GM19099 (cell line): ENCODE results near the gene GUCY1B1.

Experiments
- POLR2A ChIP-seq: IDR thresholded peaks from 3 replicates; pipeline ENCODE4 v1.6.1; 2011; ENCODE audit warnings: low read depth; ENCODE audit not compliant: insufficient read length; ENCODE audit errors: extremely low read depth

The GUCY1B1 gene

DNA sequence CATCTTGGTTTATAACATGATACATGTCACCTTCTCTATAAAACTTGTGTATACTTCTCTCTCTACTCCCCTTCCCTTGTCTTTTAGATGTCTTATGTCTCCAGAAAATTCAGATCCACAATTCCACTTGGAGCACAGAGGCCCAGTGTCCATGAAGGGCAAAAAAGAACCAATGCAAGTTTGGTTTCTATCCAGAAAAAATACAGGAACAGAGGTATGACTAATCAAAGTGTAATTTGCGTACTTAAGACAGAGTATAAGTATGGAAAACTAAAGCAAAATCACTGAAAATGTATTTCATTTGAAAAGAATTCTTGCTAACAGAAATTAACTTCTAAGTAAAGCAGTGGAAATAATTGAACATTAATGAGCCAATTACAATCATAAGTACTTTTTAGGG, 46.2 kb downstream of the GUCY1B1 start:
- TF ChIP-seq POLR2A = no peak

DNA sequence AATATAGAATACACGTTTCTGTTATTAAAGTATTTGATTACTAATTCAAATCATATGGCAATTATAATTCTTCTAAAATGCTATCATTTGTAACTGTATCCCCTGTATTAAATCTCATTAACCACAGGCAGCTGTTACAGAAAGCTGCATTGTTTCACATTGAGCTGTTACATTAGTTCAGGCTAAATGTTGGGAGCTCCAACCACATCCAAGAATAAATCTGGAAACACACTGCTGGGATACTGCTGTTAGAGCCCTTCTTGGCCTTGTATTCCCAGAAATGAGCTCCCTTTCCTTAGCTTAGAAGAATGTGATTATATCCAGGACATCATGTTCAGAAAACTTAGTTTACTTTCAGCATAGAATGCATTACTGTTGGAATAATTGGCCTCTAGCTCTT, 48.2 kb downstream of the GUCY1B1 start:
- no peak for TF ChIP-seq POLR2A

DNA sequence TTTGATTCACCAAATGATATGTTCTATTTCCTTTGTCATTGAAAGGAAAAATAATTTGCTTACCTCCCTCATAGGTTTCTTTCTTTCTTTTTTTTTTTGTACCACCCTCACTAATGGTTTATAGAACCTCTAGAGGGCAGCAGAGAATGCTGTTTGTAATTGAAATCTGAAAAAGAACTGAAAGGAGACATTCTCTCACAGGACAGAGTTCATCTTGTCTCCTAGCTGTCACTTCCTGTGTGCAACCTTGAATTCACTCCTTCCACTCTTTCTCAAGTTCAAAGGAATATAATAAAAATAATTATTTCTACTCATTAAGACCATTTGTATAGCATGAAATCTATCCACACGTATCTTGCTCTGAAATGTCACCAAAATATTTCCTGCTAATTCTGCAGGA, 51.0 kb downstream of the GUCY1B1 start:
- no peak for TF ChIP-seq POLR2A

DNA sequence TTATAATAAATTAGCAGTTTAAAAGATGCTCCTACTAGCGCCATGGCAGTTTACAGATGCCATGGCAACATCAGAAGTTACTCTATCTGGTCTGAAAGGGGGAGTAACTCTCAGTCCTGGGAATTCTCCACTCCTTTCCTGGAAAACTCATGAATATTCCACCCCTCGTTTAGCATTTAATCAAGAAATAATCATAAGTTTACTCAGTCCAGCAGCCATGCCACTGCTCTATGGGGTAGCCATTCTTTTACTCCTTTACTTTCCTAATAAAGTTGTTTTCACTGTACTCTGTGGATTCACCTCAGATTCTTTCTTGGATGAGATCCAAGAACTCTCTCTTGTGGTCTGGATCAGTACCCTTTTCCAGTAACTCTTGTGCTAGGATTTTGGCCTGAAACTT, 52.3 kb downstream of the GUCY1B1 start:
- TF ChIP-seq POLR2A = no peak

DNA sequence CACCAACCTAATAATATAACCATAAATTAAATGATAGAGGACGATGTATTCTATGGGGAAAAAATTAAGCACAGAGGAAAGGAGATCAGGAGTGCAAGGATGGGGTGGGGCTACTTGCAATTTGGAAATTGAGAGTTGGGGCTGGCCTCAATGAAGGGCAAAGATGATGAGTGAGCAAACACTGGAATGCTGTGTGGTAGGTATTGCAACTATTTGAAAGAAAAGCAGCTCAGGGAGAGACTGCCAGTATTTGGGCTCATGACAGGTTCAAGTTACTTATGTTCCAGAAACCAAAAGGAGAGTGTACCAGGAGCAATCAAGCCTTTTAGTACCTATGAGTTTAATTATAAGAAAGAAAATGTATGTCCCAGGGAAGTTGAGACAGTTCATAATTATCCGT, 59.8 kb downstream of the GUCY1B1 start:
- TF ChIP-seq POLR2A = no peak

DNA sequence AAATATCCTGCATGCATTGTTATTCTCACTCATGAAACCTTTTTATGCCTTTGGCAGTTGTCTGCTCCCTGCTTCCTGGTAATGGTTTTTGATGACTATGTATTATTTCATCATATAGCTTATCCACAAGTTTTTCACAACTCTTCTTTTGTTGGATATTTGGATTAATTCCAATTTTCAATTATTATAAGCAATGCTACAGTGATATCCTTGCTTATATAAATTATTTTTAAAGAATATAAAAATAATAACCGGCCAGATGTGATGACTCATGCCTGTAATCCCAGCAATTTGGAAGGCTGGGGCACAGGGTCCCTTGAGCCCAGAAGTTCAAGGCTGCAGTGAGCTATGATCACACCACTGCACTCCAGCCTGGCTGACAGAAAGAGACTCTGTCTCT, 60.2 kb downstream of the GUCY1B1 start:
- no peak for TF ChIP-seq POLR2A

DNA sequence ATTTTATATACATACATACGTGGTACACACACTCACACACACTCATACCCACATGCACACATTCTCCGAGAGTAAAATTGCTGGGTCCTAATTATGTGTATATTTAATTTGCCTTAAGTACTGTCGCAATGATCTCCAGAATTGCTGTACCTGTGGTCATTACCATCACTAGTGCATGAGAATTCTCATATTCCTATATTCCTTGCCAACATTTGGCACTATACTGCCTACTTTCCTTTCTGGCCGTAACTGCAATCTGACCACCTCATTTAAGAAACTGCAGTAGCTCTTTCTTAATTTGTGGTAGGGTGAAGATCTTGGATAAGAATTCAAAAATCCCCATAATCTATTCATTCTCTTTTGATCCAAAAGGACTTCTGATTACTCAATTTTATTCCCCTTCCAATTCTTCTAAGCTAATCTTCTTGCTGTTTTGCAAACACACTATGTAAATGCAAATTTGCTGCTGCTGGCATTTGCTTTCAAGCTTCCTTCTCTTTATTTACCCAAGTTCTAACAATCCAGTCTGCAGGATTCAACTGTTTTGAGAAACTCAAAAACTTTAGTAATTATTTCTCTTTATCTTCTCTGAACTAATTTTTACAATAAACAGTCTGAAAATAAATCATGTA, 62.2 kb downstream of the GUCY1B1 start:
- TF ChIP-seq POLR2A = no peak

DNA sequence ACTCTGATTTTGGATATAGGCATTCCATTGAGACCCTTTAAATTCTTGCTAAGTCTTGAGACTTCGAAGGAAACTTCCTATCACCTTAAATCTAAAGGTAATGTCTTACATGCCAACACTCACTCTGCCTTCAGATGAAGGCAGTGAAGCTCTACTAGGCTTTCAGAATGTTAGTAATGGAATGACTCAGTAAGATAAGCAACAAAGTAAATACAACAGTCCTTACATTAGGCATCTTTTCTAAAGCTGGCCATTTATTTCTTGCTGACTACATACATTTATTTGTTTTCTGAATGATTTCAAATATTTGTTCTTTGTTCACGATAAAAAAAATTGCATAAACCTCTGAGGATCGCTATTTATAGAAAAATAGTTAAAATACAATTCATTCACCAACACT, 63.8 kb downstream of the GUCY1B1 start:
- TF ChIP-seq POLR2A = no peak

DNA sequence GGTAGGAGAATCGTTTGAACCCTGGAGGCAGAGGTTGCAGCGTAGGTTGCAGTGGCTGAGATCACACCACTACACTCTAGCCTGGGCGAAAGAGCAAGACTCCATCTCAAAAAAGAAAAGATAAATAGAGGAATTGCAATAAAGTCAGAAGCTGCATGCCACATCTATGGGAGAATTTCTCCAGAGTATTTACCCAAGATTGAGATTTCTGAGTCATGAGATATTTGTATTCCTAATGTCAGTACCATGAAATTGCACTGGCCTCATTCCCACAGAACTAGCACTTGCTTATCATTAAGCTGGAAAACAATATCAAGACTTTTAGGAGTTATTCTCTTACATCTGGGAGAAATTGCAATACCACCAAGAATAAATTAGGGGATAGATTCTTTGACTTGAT, 69.8 kb downstream of the GUCY1B1 start:
- no peak for TF ChIP-seq POLR2A

DNA sequence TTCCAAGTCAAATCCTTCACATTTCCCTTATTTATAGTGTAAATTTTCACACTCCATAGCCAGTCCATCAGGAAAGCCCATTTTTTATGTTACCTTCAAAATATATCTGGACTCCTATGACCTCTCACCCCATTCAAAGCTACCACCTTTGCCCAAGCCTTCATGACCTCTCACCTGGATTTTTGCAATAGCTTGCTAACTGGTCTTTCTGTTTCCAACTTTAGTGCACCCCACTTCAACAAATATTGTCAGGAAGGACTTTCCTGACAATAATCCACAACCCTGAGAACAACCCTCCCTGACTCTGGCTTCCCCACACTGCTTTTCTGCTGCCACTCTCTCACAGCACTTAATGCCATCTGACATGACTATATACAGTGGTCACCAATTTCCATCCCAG, 73.8 kb downstream of the GUCY1B1 start:
- TF ChIP-seq POLR2A = no peak

DNA sequence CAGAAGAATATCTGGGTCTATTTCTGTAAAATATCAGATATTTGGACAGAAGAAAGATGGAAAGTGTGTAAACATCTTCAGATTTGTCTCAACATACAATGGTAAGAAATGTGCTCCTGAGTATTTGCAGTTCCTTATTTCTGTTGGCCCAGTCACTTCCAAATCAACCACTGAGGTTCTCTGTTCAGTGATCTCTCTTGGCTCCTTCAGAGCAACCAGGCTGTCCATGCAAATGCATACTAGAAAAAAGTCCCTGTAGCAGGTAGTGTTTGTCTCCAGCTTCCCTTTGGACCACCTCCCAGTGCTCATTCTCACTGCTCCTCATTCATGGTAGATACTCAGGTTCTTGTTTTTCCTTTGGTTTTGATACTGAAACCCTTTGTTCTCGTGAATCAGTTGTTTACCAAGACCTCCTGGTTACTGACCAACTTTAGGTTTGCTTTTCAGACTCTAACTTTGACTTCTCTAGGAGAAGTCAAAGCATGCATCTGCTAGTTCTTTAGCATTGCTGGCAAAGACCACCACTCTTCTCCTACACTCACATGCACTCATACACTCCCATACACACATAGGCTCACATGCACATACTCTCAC, 78.5 kb downstream of the GUCY1B1 start:
- TF ChIP-seq POLR2A = no peak

DNA sequence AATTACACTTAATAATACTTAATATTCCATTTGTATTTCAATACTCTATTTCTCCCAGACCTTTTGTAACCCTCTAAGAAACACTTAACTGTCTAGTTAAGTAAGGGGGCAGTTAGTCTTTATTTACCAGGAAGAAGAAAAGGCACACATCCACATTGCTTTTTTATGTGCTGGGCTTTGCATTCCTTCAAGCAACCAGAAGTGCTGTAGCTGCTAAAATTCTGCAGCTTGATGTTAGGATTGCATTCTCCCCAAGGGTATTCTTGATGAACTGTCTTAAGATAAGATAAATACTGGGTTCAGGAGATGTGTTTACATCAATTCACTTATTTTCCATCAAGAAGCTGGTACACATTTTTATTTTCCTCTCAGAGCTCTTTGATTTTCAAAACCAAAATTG, 83.3 kb downstream of the GUCY1B1 start:
- TF ChIP-seq POLR2A = no peak

DNA sequence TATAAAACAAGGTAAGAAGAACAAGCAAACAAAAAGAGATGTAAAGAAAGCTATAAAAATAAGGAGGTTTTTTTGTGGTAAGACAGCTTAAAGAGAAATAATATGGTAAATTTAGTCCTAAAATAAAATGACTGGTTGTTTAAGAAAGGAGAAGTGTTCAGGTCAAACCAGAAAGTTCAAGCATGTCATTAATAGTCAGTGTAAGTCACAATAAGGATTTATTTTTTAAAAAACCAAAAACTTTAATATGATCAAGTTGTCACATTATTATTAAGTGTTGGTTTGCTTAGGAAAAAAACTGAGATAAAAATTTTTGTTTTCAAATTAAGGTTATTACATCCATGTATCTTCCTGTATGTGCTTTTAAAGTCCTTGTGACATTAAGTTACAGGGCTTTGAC, 88.1 kb downstream of the GUCY1B1 start:
- no peak for TF ChIP-seq POLR2A

DNA sequence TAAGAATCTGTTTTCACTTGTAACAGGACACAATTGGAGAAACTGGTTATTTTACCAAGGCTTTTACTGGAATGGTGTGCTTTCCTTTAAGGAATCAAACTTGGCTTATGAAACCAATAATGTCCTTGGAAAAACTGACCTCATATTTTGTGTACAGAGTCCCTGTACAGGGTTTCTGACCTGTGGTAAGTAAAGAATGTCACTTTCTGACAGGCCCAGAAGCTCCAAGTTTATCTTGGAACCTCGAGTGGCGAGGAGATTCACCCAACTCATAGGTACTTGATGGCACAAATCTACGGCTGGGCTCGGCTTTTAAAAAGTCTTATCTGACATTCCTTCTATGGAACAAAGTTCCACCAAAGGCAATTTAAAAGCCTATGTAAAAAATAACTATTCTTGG, 90.2 kb downstream of the GUCY1B1 start:
- TF ChIP-seq POLR2A = no peak

DNA sequence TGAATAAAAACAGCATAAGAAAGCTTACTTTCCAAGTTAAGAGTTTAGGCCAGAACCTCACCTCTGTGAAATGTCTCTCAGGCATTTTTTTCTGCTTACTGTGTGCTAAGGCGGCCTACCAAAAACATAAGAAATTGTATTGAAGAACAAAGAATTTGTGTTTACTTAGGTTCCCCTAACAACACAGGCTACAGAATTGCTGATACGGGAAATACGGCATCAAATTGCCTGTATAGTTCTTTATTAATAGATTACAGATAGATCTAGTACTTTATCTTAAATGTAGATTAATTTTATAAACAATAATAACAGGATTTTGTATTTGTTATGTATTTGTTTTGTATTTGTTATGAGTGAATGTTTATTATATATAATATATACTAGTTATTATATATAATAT, 94.4 kb downstream of the GUCY1B1 start:
- no peak for TF ChIP-seq POLR2A

DNA sequence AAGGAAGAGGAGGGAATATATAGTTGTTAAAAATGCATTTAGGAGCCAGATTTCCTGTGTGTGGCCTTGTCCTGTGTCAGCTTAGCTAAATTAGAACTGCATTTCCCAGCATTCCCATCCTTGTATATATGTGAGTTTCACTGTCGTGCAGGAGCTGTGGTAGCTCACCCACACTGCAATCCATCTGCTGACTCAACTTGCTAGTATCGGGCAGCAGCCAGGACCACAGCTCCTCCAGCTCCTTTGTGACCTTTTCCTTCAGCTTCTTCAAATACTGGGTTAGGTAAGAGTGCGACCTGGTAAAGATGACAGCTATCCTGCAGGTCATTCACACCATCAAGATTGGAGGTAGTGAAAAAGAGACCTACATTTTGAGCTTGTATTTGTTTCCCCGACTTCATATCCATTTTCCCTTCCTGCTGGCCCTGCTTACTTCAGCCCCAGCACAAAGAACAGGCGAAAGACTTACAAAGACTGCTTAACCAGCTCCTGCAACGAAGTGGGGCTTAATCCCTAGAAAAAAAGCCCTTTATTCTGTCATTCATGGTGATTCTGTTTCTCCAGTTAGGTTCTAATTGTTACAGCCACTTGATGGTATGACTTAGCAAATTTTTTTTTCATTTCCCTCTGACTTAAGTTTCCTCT, 95.9 kb downstream of the GUCY1B1 start:
- no peak for TF ChIP-seq POLR2A
